Small intestine (tissue), 7 donors: Measurements from ENCODE around the gene RAD23B. TPM values are rescaled to one million over a fixed set of nuclear protein-coding genes. Genes with fewer than 3 reads are reported as not detected.
A peak's percentile ranks its signal among the peaks of the same experiment; 100 is the strongest.

ENCODE experiments used
- DNase-seq, 2 donors: peaks; one replicate each; pipeline versions ENCODE4 v3.0.0 to v3.0.0-alpha.2; 2013
- FAIRE-seq: peaks from 2 replicates; lab custom pipeline; 2012; peaks lifted over from hg19 to GRCh38; lab: Jason Lieb, UNC
- H3K27ac ChIP-seq, 3 donors: one replicate each; pipeline ENCODE4 v1.5.1; 2013; ENCODE audit warnings: low read length in 2 of 3, mild to moderate bottlenecking in 2 of 3, control low read depth in 1 of 3, inconsistent platforms in 1 of 3, low read depth in 1 of 3, moderate library complexity in 1 of 3
- H3K27me3 ChIP-seq, 3 donors: one replicate each; pipeline ENCODE4 v1.6.1; 2013; ENCODE audit warnings: low read length in 3 of 3, inconsistent platforms in 1 of 3; ENCODE audit not compliant: control insufficient read depth in 3 of 3, insufficient read depth in 3 of 3
- H3K36me3 ChIP-seq, 3 donors: one replicate each; pipeline ENCODE4 v1.6.1; 2013; ENCODE audit warnings: low read length in 3 of 3, inconsistent platforms in 1 of 3, low read depth in 1 of 3, mild to moderate bottlenecking in 1 of 3, moderate library complexity in 1 of 3; ENCODE audit not compliant: control insufficient read depth in 3 of 3, insufficient read depth in 2 of 3
- H3K4me1 ChIP-seq, 3 donors: one replicate each; pipeline ENCODE4 v1.6.1; 2013; ENCODE audit warnings: low read length in 2 of 3, inconsistent platforms in 1 of 3, low read depth in 1 of 3, mild to moderate bottlenecking in 1 of 3, moderate library complexity in 1 of 3; ENCODE audit not compliant: control insufficient read depth in 3 of 3, insufficient read depth in 2 of 3
- H3K4me3 ChIP-seq, 3 donors: one replicate each; pipeline ENCODE4 v1.5.1; 2013; ENCODE audit warnings: low read length in 3 of 3, control low read depth in 1 of 3, inconsistent platforms in 1 of 3, low read depth in 1 of 3, mild to moderate bottlenecking in 1 of 3, moderate library complexity in 1 of 3
- H3K9me3 ChIP-seq, 2 donors: one replicate each; pipeline ENCODE4 v1.6.1; 2013; ENCODE audit warnings: low read depth in 1 of 2, low read length in 1 of 2; ENCODE audit not compliant: control insufficient read depth in 2 of 2, insufficient read depth in 1 of 2
- WGBS, 3 donors: extraction: QIAGEN DNeasy Blood & Tissue Kit; methylation state at CpG; one replicate each; pipeline ENCODE4 v1.1.7; 2013; 5-methylcytosine and 5-hydroxymethylcytosine counted together
- polyA plus RNA-seq, 4 donors: library from polyadenylated mRNA; stranded (reverse) in 3 of 4; unstranded in 1 of 4; fragments of 200-250 nt in 3 of 4; fragments of 120-200 nt in 1 of 4; gene quantifications; one replicate each; pipeline versions ENCODE4 v1.2.1 to v1.2.3, GENCODE V29; 2013
- donor health status: healthy with polysubstance abuse.
- donor health status: control.
- donor health status: control.
- donor health status: Bipolar disorder and iron deficiency.
- donor health status: healthy.

The RAD23B gene
- polyA plus RNA-seq, 4 donors, result 49.4 to 91.2 (median 56.8) TPM

DNA sequence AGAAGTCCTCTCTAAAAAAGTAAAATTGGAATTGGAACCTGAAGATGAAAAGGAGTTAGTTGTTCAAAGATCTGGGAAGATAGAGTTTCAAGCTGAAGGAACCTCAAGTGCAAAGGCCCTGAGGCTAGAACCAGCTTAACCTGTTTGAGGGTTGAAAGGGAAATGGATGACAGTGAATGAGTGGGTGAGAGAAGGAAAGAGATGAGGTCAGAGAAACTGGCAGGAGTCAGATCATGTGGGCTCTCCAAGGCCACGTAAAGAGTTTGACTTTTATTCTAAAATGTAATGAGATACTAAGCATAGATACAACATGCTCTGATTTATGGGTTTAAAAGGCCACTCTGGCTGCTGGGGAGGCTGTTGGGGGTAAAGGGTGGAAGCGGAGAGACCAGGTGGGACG lies 2.5 kb upstream of the RAD23B start:
- peaks cover 0 to 20% (median 3%) of the 10 kb centered on the region in 3 donors for H3K4me1 ChIP-seq
- peak in 1 of 2 donors; percentile 21 for DNase-seq
- H3K4me3 ChIP-seq, result no peak overlapping the region
- H3K27me3 ChIP-seq, result no peaks in the 10 kb centered on the region
- H3K36me3 ChIP-seq, result no peaks in the 10 kb centered on the region
- H3K27ac ChIP-seq, result peak overlapping the region in 1 of 3 donors; percentile 82
- H3K9me3 ChIP-seq, result no peaks in the 10 kb centered on the region
- WGBS, 3 donors, result 92 to 95% (median 94%) methylated on average over 3 of the region's 3 CpGs
- no peak for FAIRE-seq

DNA sequence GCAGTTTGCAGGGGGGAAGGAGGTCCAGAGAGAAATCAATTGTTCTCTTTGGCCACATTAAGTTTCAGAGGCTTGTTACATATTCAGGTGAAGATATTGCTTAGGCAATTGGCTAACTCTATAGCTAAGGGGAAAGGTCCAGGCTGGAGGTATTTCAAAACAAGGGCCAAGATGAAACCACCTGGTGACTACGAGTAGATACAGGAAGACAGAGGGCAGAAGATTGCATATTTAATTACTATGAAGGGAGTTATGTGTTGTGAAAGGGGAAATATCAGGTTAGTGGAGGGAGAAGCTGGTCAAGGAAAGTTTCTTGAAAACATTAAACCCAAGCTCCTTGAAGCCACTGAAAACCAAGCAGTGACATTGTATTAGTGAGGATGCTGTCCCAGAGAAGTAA lies 1.9 kb upstream of the RAD23B start:
- Histone ChIP-seq H3K27ac (peak overlapping the region in 1 of 3 donors; percentile 82), H3K9me3 (no peaks in the 10 kb centered on the region), H3K4me3 (no peak overlapping the region), H3K36me3 (no peaks in the 10 kb centered on the region), H3K27me3 (no peaks in the 10 kb centered on the region), H3K4me1 (peaks cover 3 to 20% (median 3%) of the 10 kb centered on the region in 3 donors)
- DNase-seq (peak in 1 of 2 donors; percentile 65), FAIRE-seq (no peak)
- 6 to 42% (median 34%) methylated on average over 1 of the region's 1 CpG for WGBS, 3 donors

DNA sequence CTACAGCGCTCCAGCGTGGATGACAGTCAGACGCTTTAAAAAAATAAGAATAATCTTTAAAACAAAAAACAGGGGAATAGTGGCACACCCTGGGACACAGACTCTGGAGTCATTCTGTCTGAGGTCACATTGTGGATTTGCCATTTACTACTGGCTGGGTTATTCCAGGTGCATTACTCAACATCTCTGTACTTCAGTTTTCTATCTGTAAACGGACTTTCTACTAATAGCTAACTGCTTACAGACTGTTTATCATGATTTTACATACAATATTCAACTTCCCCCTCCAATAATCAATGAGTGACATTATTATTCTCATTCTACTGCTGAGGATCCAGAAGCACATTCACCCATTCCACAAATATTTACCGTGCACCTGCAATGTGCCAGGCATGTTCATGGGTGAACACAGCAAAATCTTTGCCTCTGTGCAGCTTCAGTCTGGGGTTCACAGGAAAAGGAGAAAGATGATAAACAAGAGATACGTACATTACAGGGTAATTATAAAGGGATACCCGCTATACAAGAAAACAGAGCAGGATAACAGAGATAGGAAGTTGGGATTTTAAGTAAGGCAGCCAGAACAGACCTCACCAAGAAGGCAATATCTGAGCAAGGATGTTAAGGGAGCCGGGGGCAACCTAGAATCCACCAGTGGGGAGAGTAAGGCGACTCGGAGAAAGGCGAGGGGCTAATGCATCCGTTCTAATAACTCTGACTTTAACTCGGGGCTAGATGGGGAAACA lies 984 bp upstream of the RAD23B start:
- Histone ChIP-seq H3K4me3 (peak overlapping the region; percentile 56 to 70 (median 60)), H3K4me1 (peaks cover 3 to 20% (median 4%) of the 10 kb centered on the region in 3 donors), H3K27me3 (no peaks in the 10 kb centered on the region), H3K27ac (peak overlapping the region; percentile 21 to 86 (median 82)), H3K9me3 (no peaks in the 10 kb centered on the region), H3K36me3 (no peaks in the 10 kb centered on the region)
- DNase-seq (peak; percentile 35 to 50), FAIRE-seq (no peak)
- WGBS, 3 donors, result 22 to 27% (median 24%) methylated on average over 13 of the region's 13 CpGs

GRCh38 chr9:107283623-107284616 lies 841 bp downstream of the RAD23B start:
- 0 to 1% (median 0%) methylated on average over 53 to 55 of the region's 55 CpGs for WGBS, 3 donors
- DNase-seq (peak; percentile 74 to 88), FAIRE-seq (no peak)
- Histone ChIP-seq H3K4me3 (peak overlapping the region; percentile 85 to 100 (median 86)), H3K9me3 (no peaks in the 10 kb centered on the region), H3K36me3 (no peaks in the 10 kb centered on the region), H3K27ac (peak overlapping the region; percentile 79 to 99 (median 94)), H3K4me1 (peaks cover 3 to 20% (median 6%) of the 10 kb centered on the region in 3 donors), H3K27me3 (no peaks in the 10 kb centered on the region)

- H3K36me3 ChIP-seq, result no peaks in the 10 kb centered on the region
- WGBS, 3 donors, result 1 to 3% (median 1%) methylated on average over 6 of the region's 6 CpGs
- H3K27me3 ChIP-seq, result no peaks in the 10 kb centered on the region
- H3K4me1 ChIP-seq, result peaks cover 4 to 20% (median 7%) of the 10 kb centered on the region in 3 donors
- peak overlapping the region; percentile 85 to 100 (median 86) for H3K4me3 ChIP-seq
- peak in 1 of 2 donors; percentile 18 for DNase-seq
- H3K27ac ChIP-seq, result peak overlapping the region in 1 of 3 donors; percentile 94
- no peak for FAIRE-seq
- no peaks in the 10 kb centered on the region for H3K9me3 ChIP-seq
Measured at GRCh38 chr9:107284636-107285035, 1.6 kb downstream of the RAD23B start.

- FAIRE-seq (no peak), DNase-seq (no peak)
- Histone ChIP-seq H3K36me3 (no peaks in the 10 kb centered on the region), H3K9me3 (no peaks in the 10 kb centered on the region), H3K27me3 (no peaks in the 10 kb centered on the region), H3K4me3 (peak overlapping the region in 2 of 3 donors; percentile 24 to 26), H3K4me1 (peaks cover 4 to 20% (median 9%) of the 10 kb centered on the region in 3 donors), H3K27ac (peak overlapping the region in 1 of 3 donors; percentile 94)
- WGBS, 3 donors, result 11 to 17% (median 13%) methylated on average over 6 of the region's 6 CpGs
Measured at GRCh38 chr9:107285286-107285685, 2.2 kb downstream of the RAD23B start.

GRCh38 chr9:107286057-107286456 lies 3.0 kb downstream of the RAD23B start:
- DNase-seq (peak in 1 of 2 donors; percentile 50), FAIRE-seq (no peak)
- Histone ChIP-seq H3K27me3 (no peaks in the 10 kb centered on the region), H3K4me3 (no peak overlapping the region), H3K27ac (peak overlapping the region in 1 of 3 donors; percentile 94), H3K36me3 (no peaks in the 10 kb centered on the region), H3K9me3 (no peaks in the 10 kb centered on the region), H3K4me1 (peaks cover 4 to 14% (median 9%) of the 10 kb centered on the region in 3 donors)
- 35 to 39% (median 39%) methylated on average over 2 of the region's 2 CpGs for WGBS, 3 donors

DNA sequence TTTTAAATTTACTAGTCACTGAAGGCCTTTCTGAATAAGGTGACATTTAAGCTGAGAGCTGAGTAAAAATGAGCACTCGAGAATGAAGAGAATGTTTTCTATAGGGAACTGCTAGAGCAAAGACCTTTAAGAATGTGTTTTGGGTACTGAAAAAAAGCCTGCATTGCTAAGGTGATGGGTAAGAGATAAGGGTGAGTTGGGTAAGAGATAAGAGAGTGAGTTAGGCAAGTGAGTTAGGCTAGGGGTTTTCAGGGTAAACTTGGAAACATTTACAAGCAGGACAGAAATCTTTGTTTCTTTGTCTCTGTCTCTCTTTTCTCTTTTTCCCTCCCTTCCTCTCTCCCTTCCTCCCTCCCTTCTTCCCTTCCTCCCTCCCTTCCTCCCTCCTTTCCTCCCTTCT lies 5.6 kb downstream of the RAD23B start:
- peaks cover 2 to 9% (median 3%) of the 10 kb centered on the region in 3 donors for H3K4me1 ChIP-seq
- H3K9me3 ChIP-seq, result no peaks in the 10 kb centered on the region
- no peaks in the 10 kb centered on the region for H3K27me3 ChIP-seq
- no peak overlapping the region for H3K27ac ChIP-seq
- FAIRE-seq, result no peak
- no peaks in the 10 kb centered on the region for H3K36me3 ChIP-seq
- DNase-seq, result no peak
- WGBS, 3 donors, result 61 to 89% (median 70%) methylated on average over 1 of the region's 1 CpG
- no peak overlapping the region for H3K4me3 ChIP-seq
